Measurements from ENCODE around the gene TRHDE.

- TF ChIP-seq POLR2AphosphoS5 (IDR thresholded peaks at IDR 0.05) (no peak), CTCF (IDR thresholded peaks at IDR 0.05) (no peak), POLR2A (IDR thresholded peaks at IDR 0.05) (no peak)
Observed at GRCh38 chr12:72465155-72465554, 193.0 kb downstream of the TRHDE start.

All from sigmoid colon (tissue), 4 donors.